GM15510 (cell line): ENCODE results near the gene NOC4L.

Experiments used
- POLR2A ChIP-seq: IDR thresholded peaks from 3 replicates; pipeline ENCODE4 v1.6.1; 2011; ENCODE audit warnings: borderline replicate concordance; ENCODE audit not compliant: insufficient read length; ENCODE audit errors: extremely low read depth

NOC4L gene

DNA sequence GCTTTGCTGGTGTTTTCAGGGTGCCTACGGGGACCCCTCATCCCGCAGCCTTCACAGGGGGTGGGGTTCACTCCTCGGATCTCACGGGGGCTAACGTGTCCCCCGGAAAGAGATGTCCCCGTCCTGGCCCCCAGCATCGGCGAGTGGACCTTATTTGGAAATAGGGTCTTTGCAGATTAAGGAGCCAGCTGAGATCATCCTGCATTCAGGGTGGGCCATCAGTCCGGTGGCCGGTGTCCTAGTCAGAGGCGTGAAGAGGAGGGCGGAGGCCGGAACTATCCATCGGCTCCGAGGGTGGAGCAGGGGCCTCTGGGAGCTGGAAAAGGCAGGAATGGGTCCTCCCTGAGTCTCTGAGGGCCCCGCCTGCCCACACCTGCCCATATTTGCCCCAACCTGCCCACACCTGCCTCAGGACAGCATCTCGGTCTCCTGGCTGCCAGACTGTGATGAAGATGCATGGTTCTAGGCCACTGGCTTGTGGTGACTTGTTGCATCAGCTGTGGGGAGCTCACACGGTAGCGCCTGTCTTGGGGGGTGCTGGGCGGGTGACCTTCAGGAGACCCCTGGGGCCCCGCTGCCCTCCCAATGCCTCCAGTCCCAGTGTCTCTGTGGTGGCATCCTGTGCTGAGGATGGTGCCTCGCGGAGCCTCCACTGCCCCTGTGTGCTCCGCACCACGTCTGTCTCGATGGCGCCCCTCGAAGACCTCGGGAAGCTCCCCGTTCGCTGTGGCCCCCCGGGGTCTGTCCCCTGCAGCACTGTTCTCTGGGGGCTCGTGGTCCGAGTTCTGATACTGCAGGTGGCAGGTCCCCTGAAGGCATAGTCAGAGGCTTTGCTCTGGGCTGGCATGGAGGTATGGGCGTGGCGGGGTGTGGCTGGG, 14.7 kb downstream of the NOC4L start:
- TF ChIP-seq POLR2A, result no peak

DNA sequence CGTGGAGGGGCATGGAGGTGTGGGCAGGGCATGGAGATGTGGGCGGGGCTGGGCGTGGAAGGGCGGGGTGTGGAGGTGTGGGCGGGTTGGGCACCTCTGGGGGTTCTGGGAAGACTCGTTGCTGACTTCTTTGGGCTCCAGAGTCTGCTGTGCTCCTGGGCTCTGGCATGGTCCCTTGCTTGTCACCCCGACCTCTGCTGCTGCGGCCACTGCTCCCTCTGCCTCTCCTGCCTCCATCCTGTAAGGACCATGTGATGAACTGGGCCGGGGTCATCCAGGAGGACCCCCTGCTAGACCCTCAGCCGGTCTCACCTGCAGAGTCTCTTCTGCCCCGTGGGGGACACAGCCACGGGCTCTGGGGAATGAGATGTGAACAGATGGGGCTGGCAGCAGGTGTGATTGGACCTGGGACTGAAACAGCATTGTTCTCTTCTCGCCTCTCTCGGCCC, 15.3 kb downstream of the NOC4L start:
- TF ChIP-seq POLR2A, result no peak

DNA sequence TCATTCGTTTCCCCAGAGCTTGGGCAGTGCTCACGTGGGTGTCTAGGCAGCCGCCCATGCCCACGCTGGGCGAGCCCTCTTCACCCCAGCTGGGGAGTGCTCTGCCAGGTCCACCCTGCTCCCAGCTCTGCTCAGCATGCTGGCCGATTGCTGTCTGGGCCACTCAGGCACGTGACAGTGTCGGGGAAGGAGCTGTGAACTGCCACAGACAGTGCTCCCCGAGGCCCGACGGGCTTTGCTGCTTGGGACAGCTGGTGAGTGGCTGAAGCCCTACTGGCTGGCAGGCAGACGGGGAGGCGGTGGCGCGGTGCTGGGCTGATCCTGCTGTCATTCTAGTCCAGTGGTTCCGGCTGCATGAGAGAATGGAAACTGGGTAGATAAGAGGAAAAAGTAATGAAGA, 15.8 kb downstream of the NOC4L start:
- TF ChIP-seq POLR2A, result no peak

DNA sequence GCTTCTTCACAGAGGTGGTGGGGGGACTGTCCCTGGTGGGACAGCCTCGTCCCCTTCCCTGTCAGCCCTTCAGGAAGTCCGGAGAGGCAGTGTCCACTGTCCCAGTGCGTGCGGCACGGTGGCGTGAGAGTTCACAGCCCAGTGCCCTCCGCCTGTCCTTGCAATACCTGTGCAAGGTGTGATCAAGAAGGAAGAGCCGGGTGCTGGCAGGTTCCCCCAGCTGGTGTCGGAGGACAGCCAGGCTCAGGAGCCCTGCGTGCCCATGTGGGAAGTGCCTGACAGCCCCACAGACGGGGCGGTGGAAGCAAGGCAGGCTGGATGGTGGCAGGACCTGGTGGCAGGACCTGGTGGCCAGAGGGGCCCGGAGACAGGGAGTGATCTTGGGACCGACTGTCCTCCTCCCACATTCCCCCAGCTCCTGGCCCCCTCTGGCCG, 16.4 kb downstream of the NOC4L start:
- TF ChIP-seq POLR2A, result no peak

DNA sequence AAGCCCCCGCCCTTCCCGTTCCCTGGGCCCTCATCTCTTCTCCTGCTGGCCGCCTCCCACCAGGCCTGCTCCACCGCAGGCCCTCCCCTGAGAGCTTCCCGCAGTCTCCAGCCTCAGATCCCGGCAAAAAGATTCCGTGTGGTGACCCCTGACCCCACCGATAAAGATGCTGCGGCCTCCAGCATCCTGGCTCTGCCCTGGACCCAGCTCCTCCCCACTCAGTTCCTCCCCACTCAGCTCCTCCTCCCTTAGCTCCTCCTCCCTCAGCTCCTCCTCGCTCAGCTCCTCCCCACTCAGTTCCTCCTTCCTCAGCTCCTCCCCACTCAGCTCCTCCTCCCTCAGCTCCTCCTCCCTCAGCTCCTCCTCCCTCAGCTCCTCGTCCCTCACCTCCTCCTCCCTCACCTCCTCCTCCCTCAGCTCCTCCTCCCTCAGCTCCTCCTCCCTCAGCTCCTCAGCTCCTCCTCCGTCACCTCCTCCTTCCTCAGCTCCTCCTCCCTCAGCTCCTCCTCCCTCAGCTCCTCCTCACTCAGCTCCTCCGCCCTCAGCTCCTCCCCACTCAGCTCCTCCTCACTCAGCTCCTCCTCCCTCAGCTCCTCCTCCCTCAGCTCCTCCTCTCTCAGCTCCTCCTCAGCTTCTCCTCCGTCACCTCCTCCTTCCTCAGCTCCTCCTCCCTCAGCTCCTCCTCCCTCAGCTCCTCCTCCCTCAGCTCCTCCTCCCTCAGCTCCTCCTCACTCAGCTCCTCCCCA, 17.0 kb downstream of the NOC4L start:
- TF ChIP-seq POLR2A, result no peak

DNA sequence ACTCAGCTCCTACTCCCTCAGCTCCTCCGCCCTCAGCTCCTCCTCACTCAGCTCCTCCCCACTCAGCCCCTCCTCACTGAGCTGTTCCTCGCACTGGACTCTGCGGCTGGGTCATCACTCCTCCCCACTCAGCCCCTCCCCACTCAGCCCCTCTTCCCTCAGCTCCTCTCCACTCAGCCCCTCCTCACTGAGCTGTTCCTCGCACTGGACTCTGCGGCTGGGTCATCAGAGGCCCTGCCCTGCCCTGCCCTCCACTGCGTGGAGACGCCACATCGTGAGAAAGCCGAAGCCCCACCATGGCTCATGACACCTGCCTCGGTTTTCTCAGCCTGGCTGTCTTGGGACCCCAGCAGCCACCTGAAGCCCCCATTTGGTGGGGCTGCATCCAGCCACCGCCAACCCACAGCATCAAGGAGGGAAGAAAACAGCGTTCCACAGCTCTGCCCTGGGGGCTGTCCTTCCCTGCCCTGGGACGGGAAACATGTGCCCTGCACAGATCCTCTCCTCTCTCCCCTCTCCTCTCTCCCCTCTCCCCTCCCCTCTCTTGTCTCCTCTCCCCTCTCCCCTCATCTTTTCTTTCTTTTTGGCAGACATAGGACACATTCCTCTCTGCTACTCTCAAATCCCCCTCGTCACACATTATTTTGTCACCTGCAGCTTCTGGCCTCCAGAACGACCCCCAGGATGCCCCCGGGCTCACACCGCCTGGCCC, 17.7 kb downstream of the NOC4L start:
- TF ChIP-seq POLR2A, result no peak

DNA sequence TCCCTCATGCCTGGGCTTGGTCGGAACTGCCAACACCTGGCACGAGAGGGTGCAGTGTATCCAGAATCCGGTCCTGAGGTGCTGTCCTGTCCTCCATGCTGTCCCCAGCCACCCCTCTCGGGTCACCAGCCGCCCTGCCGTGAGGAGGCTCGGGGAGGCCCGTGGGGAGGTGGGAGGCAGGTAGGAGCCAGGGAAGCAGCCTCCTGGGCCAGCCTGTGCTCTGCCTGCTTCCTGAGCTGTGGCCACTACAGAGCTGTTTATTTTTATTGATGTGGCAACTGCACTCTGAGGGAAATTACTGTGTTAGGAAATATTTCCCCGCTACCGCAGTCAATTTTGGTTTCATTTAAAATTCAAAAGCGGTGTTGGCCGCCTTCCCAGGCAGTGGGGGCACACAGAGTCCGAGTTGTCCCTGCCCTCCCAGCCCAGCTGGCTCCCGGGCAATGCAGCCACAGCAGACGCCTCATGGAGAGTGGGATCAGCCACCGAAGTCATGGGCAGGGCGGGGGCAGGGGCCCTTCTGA, 18.3 kb downstream of the NOC4L start:
- TF ChIP-seq POLR2A, result no peak

DNA sequence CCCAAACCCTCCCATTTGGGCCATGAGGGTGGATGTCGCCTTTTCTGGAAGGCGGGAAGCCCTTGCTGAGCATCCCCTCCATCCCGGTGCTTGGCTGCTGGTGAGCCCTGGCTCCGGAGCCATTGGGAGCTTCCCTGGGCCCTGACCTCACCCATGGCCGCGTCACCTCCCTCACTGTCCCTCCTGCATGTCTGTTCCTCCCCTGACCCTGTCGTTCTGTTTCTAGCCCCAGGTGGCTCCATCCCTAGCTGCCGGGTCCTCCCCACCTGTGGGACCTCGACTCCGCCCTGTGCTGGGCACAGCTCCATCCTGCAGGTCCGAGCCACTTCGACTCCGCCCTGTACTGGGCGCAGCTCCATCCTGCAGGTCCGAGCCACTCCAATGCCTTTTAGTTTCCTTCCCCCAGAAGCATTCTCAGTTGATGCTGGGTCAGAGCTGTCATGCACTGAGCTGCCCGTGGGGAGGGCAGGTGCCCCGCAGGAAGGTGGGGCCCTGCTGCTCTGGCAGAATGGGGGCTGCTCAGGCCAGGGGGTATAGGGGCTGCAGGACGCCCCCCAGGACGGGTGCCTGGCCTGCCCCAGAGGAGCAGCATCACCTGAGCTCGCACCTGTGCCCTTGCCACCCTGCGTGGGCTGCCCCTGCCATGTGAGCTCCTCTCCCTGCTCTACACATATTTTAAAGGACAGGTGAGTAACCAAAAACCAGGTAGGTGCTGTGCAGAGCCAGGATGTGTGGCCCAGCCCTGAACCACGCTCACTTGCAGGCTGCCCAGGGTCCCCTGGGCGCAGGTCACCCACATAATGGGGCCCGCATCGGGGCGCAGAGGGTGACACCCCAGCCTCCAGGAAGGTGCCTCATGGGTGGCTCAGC, 19.0 kb downstream of the NOC4L start:
- TF ChIP-seq POLR2A, result no peak

DNA sequence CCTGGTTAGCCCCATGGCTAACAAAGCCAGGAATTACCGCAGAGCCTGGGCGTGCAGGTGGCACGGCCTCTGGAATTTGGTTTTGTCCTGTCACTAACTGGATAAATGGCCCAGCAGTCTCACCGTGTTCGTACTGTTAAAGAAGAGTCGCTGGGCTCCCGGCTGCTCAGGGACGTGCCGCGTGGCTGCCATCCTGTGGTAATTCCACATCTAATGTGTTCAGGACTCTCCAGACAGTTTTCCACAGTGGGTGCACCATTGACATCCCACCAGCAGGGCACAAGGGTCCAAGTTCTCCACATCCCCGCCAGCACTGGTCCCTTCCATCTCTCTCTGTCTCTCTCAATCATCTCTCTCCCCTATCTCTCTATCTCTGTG, 19.6 kb downstream of the NOC4L start:
- no peak for TF ChIP-seq POLR2A

DNA sequence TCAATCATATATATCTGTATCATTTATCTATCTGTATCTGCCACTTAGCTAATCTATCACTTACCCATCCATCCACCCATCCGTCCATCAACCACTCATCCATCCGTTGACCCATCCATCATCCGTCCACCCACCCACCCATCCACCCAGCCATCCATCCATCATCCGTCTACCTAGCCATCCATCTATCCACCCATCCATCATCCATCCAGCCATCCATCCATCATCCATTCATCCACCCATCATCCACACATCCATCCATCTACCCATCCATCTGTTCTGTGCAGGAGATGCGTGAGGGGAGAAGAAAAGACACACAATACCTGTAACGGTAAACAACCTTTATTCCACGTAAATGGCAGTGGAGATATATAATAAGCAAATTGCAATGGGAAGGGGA, 20.2 kb downstream of the NOC4L start:
- TF ChIP-seq POLR2A, result no peak

DNA sequence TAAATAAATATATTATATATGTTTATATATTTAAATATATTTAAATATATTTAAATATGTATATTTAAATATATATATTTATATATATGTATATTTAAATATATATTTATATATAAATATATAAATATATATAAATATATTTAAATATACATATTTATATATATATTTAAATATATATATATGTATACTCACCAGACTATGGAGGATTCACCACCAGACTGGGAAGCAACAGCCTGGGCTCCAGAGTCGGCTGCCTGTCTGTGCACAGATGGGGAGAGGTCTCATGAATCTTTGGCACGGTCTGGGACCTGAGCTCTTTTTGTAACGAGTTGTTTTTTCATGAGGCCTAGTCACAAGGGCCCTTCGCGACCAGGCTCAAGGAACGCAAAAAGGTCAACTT, 21.3 kb downstream of the NOC4L start:
- no peak for TF ChIP-seq POLR2A

DNA sequence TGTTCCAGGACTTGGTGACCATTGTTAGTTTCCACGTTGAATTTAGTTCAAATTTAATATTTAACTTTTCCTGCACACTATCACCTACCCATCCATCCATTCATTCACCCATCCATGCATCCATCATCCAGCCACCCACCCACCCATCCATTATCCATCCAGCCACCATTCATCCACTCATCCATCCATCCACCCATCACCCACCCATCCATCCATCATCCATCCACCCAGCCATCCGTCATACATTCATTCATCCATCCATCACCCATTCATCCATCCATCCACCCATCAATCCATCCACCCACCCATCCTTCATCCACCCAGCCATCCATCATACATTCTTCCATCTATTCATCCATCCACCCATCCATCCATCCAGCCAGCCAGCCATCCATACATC, 21.8 kb downstream of the NOC4L start:
- TF ChIP-seq POLR2A, result no peak

DNA sequence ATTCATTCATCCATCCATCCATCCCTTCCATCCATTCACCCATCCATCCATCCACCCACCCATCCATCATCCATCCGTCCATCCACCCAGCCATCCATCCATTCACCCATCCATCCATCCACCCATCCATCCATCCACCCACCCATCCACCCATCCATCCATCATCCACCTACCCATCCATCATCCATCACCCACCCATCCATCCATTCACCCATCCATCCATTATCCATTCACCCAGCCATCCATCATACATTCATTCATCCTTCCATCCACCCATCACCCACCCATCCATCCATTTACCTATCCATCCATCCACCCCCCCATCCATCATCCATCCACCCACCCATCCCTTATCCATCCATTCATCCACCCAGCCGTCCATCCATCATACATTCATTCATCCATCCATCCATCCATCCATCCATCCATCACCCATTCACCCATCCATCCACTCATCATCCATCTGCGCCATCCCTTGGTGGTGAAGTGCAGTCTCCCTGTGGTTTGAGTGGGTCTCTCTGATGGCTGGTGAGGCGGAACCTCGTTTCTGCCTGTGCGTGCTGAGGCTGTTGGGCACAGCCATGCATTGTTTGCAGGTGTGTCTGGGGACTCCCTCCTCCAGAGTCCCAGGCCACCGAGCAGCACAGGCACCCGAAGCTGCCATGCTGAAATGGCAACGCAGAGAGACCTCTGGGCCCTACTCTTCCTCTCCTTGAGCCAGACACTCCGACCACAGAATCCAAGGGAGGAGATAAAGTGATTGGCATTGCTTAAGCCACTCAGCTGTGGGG, 22.7 kb downstream of the NOC4L start:
- no peak for TF ChIP-seq POLR2A

DNA sequence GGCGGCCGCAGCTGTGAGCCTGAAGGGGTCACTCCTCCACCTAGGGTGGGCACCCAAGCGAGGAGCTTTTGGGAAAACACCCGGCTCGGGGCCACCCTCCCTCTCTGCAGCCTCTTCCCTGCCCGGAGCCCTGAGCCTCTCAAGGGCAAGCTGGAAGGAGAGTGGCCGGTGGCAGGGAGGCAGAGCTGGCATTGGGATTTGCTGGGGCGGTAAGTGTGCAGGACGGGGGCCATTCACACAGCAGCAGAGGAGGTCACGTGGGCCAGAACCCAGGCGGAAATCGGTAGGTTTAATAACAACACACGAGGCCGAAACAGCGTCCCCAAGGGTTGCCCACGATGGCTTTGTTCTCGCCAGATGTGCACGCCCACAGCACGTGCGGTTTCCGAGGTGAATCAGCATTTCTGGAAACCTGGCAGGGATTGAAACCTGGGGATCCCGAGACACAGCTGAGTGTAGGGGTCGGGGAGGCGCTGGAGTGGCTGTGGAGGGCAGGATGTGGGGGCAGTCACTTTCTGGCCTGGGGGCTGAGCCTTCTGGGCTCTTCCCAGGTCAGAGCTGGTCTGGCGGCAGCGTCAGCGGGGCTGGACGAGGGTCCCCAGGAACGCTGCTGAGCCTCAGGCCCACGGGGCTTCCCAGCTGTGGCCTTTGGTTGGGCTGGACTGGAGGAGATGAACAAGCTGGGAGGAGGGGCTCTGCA, 23.5 kb downstream of the NOC4L start:
- TF ChIP-seq POLR2A, result no peak
